ENCODE measurements around the gene GAGE10. TPM values are rescaled to one million over a fixed set of nuclear protein-coding genes. Genes with fewer than 3 reads are reported as not detected.

The GAGE10 gene
- total and polyA plus RNA-seq, 9 of the 15 experiments (the other 6 are each of a cell fraction or from before 2014, with no cell fraction given): 0.80 to 3.1 (median 0.96) TPM; not detected in 4

GRCh38 chrX:49269010-49269766, 34.3 kb upstream of the GAGE10 start (continued):
- no peak for TF ChIP-seq GATA2 (CRISPR knock-in tag; IDR thresholded peaks at IDR 0.05)
- TF ChIP-seq CBX8 (IDR thresholded peaks at IDR 0.05; ENCODE audit: borderline replicate concordance, extremely low read depth, low read depth, low read length, poor library complexity, severe bottlenecking): no peak
- TF ChIP-seq HIVEP1 (CRISPR knock-in tag; IDR thresholded peaks at IDR 0.05): no peak
- no peak for TF ChIP-seq SMARCA4 (IDR thresholded peaks at IDR 0.05)
- TF ChIP-seq ELF1 (tag; IDR thresholded peaks at IDR 0.05): no peak
- no peak for TF ChIP-seq RNF219 (CRISPR knock-in tag; IDR thresholded peaks at IDR 0.05)
- peak; percentile 69 for TF ChIP-seq L3MBTL2 (IDR thresholded peaks at IDR 0.05)
- no peak for TF ChIP-seq GATAD2A (IDR thresholded peaks at IDR 0.05)
- no peak for TF ChIP-seq DLX4 (CRISPR knock-in tag; IDR thresholded peaks at IDR 0.05)
- TF ChIP-seq POU5F1 (IDR thresholded peaks at IDR 0.05; ENCODE audit: borderline replicate concordance, low read depth, low read length, partially characterized antibody): no peak
- TF ChIP-seq SNIP1 (IDR thresholded peaks at IDR 0.05; ENCODE audit: low read depth): no peak
- TF ChIP-seq KAT2B (IDR thresholded peaks at IDR 0.05; ENCODE audit: low read depth, low read length): no peak
- no peak for TF ChIP-seq RBM17 (IDR thresholded peaks at IDR 0.05; ENCODE audit: borderline replicate concordance, low read depth, low read length)
- TF ChIP-seq KAT8 (IDR thresholded peaks at IDR 0.05; ENCODE audit: low read depth): no peak
- TF ChIP-seq RFX5 (IDR thresholded peaks at IDR 0.05; ENCODE audit: low read depth, low read length): peak; percentile 20; the same call in 1 of the 2 replicates
- TF ChIP-seq SP1 (CRISPR knock-in tag; IDR thresholded peaks at IDR 0.05): peak; percentile 90
- TF ChIP-seq NCOA4 (IDR thresholded peaks at IDR 0.05; ENCODE audit: partially characterized antibody): no peak
- TF ChIP-seq SRSF1 (IDR thresholded peaks at IDR 0.05; ENCODE audit: low read depth, low read length): no peak
- no peak for TF ChIP-seq PCBP1 (IDR thresholded peaks at IDR 0.05; ENCODE audit: low read depth, low read length, poor library complexity, severe bottlenecking)
- TF ChIP-seq ARID4B (CRISPR knock-in tag; IDR thresholded peaks at IDR 0.05): no peak
